Naive thymus-derived CD8-positive, alpha-beta T cell (primary cell): ENCODE data around the gene ALDH7A1. TPM values are rescaled to one million over a fixed set of nuclear protein-coding genes. Genes with fewer than 3 reads are reported as not detected.
"Not testable (repeated sequence)": the region's sequence is repeated elsewhere in the genome, so short reads cannot be mapped to it uniquely, and the experiment has no call there.

Experiments used
- ATAC-seq, 2 donors: fragments of 150-1000 bp; cut with Tn5 transposase in 1 of 2; sonication (Bioruptor Pico), chemical (Tn5 transposase) in 1 of 2; 1 replicate in 1 of 2; 2 replicates in 1 of 2; pipeline ENCODE4 v1.10.0; 2021; ENCODE audit warnings: mild to moderate bottlenecking in 2 of 2, moderate library complexity in 2 of 2
- POLR2A ChIA-PET: fragments of 350-600 bp; sonication (Branson Sonifier 250); formaldehyde crosslinking; loops from one replicate; lab custom pipeline; 2021; ENCODE audit warnings: antibody characterized with exemption; lab: Charles Lee
- DNase-seq, 10 donors: peaks; one replicate each; pipeline versions ENCODE4 v3.0.0 to v3.0.0-alpha.2; 2020 to 2022
- H3K27ac Mint-ChIP-seq, 10 donors: one replicate each; pipeline ENCODE4 v1.8.0; 2020 to 2022; ENCODE audit warnings: mild to moderate bottlenecking in 10 of 10, mixed read lengths in 10 of 10, moderate library complexity in 4 of 10, inconsistent platforms in 1 of 10
- H3K27me3 Mint-ChIP-seq, 5 donors: one replicate each; pipeline ENCODE4 v1.8.0; 2021 to 2022; ENCODE audit warnings: mixed read lengths in 5 of 5
- H3K36me3 Mint-ChIP-seq, 3 donors: one replicate each; pipeline ENCODE4 v1.8.0; 2020 to 2022; ENCODE audit warnings: mixed read lengths in 3 of 3, mild to moderate bottlenecking in 2 of 3, inconsistent platforms in 1 of 3
- H3K4me1 Mint-ChIP-seq, 4 donors: one replicate each; pipeline ENCODE4 v1.8.0; 2021 to 2022; ENCODE audit warnings: mixed read lengths in 4 of 4
- H3K4me3 Mint-ChIP-seq, 10 donors: one replicate each; pipeline ENCODE4 v1.8.0; 2020 to 2022; ENCODE audit warnings: mild to moderate bottlenecking in 10 of 10, mixed read lengths in 10 of 10, moderate library complexity in 6 of 10, inconsistent platforms in 1 of 10
- H3K9me3 Mint-ChIP-seq, 9 donors: one replicate each; pipeline ENCODE4 v1.8.0; 2020 to 2022; ENCODE audit warnings: mixed read lengths in 9 of 9, mild to moderate bottlenecking in 3 of 9, inconsistent platforms in 1 of 9, moderate library complexity in 1 of 9
- polyA plus RNA-seq, 3 donors: library from polyadenylated mRNA; unstranded; fragments of 300-500 nt; fragmentation: Illumina TruSeq; gene quantifications; one replicate each; pipeline ENCODE4 v1.2.3, GENCODE V29; 2021
- total RNA-seq, 8 experiments: library from RNA in 2 of 8; stranded (reverse) in 2 of 8; gene quantifications; one replicate each; pipeline ENCODE4 v1.2.3 and lab custom pipeline; 2021 to 2026

Gene ALDH7A1
- total and polyA plus RNA-seq, 5 experiments from 2014 or later, result 3.0 to 6.0 (median 5.3) TPM

- POLR2A ChIA-PET, result no interaction called here
- Mint-ChIP-seq H3K4me1 (peaks cover 0 to 10% (median 1%) of the 10 kb centered on the region in 4 donors), H3K9me3 (peaks cover 0 to 18% (median 3%) of the 10 kb centered on the region in 9 donors), H3K27me3 (peaks cover 0 to 3% (median 0%) of the 10 kb centered on the region in 5 donors), H3K36me3 (peaks cover 0 to 2% (median 0%) of the 10 kb centered on the region in 3 donors), H3K27ac (no peak overlapping the region), H3K4me3 (no peak overlapping the region)
- DNase-seq, result no peak
- no peak for ATAC-seq
Observed at GRCh38 chr5:126523818-126524510, 71.1 kb downstream of the ALDH7A1 start.

- H3K9me3 Mint-ChIP-seq, result peaks cover 0 to 5% (median 0%) of the 10 kb centered on the region in 9 donors
- peaks cover 0 to 3% (median 0%) of the 10 kb centered on the region in 5 donors for H3K27me3 Mint-ChIP-seq
- no peaks in the 10 kb centered on the region for H3K36me3 Mint-ChIP-seq
- H3K4me1 Mint-ChIP-seq, result peaks cover 0 to 10% (median 1%) of the 10 kb centered on the region in 4 donors
- ATAC-seq, result no peak
- H3K27ac Mint-ChIP-seq, result no peak overlapping the region
- POLR2A ChIA-PET, result no interaction called here
- DNase-seq, result no peak
- H3K4me3 Mint-ChIP-seq, result no peak overlapping the region
Observed at GRCh38 chr5:126521130-126521529, 73.9 kb downstream of the ALDH7A1 start.

GRCh38 chr5:126520593-126520953, 74.4 kb downstream of the ALDH7A1 start:
- Mint-ChIP-seq H3K4me3 (no peak overlapping the region), H3K9me3 (no peaks in the 10 kb centered on the region), H3K36me3 (no peaks in the 10 kb centered on the region), H3K4me1 (peaks cover 0 to 10% (median 1%) of the 10 kb centered on the region in 4 donors), H3K27me3 (peaks cover 0 to 3% (median 0%) of the 10 kb centered on the region in 5 donors), H3K27ac (peak overlapping the region in 1 of 10 donors; percentile 21)
- no peak for DNase-seq
- ATAC-seq, result no peak
- POLR2A ChIA-PET, result no interaction called here

- H3K27me3 Mint-ChIP-seq, result peaks cover 0 to 3% (median 0%) of the 10 kb centered on the region in 5 donors
- H3K4me1 Mint-ChIP-seq, result peaks cover 0 to 10% (median 1%) of the 10 kb centered on the region in 4 donors
- POLR2A ChIA-PET, result no interaction called here
- H3K36me3 Mint-ChIP-seq, result no peaks in the 10 kb centered on the region
- peak overlapping the region in 4 of 10 donors; percentile 20 to 81 (median 28) for H3K27ac Mint-ChIP-seq
- H3K4me3 Mint-ChIP-seq, result no peak overlapping the region
- H3K9me3 Mint-ChIP-seq, result no peaks in the 10 kb centered on the region
- DNase-seq, result no peak
- ATAC-seq, result no peak
Observed at GRCh38 chr5:126519637-126520592, 75.1 kb downstream of the ALDH7A1 start.

GRCh38 chr5:126519223-126519622, 75.8 kb downstream of the ALDH7A1 start:
- H3K27me3 Mint-ChIP-seq, H3K9me3 Mint-ChIP-seq, DNase-seq, POLR2A ChIA-PET, ATAC-seq, H3K36me3 Mint-ChIP-seq, H3K4me3 Mint-ChIP-seq, H3K4me1 Mint-ChIP-seq, H3K27ac Mint-ChIP-seq: not testable (repeated sequence)

DNA sequence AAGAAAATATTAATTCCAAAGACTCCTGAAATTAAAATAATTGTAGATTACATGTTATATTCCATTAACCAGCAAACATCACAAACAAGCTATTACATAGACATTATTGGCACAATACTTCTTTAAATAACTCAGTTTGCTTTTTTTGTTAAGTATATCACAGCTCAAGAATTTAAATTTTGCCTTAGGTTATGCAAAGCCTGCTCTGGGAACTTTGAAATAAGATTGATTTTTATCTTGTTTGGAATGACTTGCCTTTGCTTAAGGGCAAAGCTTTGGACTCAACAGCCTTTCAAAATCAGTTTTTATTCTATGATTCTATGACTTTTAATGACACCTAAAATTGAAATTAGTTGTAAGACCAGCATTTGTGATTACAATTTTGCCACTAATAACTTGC, 78.2 kb downstream of the ALDH7A1 start:
- H3K4me3 Mint-ChIP-seq, result no peak overlapping the region
- H3K9me3 Mint-ChIP-seq, result no peaks in the 10 kb centered on the region
- ATAC-seq (no peak), DNase-seq (no peak)
- H3K27ac Mint-ChIP-seq, result no peak overlapping the region
- H3K36me3 Mint-ChIP-seq, result no peaks in the 10 kb centered on the region
- POLR2A ChIA-PET, result interaction anchor here (1.3 kb wide), 1 partner anchor 67 kb away, joined by 4 read pairs; no protein-coding TSS in a partner anchor
- peaks cover 0 to 1% (median 0%) of the 10 kb centered on the region in 5 donors for H3K27me3 Mint-ChIP-seq
- H3K4me1 Mint-ChIP-seq, result peaks cover 2 to 24% (median 9%) of the 10 kb centered on the region in 4 donors

- Mint-ChIP-seq H3K4me1 (peaks cover 5 to 26% (median 10%) of the 10 kb centered on the region in 4 donors), H3K4me3 (no peak overlapping the region), H3K27me3 (peaks cover 0 to 1% (median 0%) of the 10 kb centered on the region in 5 donors), H3K9me3 (no peaks in the 10 kb centered on the region), H3K36me3 (no peaks in the 10 kb centered on the region), H3K27ac (no peak overlapping the region)
- DNase-seq, result no peak
- POLR2A ChIA-PET, result no interaction called here
- no peak for ATAC-seq
Observed at GRCh38 chr5:126516133-126516532, 78.9 kb downstream of the ALDH7A1 start.

DNA sequence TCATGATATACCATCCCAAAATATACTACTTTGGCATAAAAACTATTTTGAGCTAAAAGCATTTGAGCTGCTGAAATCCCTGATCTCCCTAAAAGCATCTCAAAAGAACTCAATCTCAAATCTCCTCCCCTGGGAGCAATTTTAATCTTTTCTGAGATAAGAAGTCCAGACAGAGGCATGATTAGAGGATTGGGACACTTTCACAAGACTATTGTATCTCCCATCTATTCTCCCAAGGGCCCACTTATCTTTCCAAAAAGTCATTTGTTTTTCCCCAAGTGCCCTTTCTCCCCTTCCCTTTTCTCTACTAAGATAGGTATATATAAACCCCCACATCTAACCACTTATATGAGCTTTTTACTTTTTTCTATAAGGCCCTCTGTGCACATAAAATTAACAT, 79.7 kb downstream of the ALDH7A1 start:
- H3K9me3 Mint-ChIP-seq, result peaks cover 0 to 2% (median 0%) of the 10 kb centered on the region in 9 donors
- POLR2A ChIA-PET, result no interaction called here
- H3K36me3 Mint-ChIP-seq, result no peaks in the 10 kb centered on the region
- H3K27me3 Mint-ChIP-seq, result peaks cover 0 to 1% (median 0%) of the 10 kb centered on the region in 5 donors
- H3K4me3 Mint-ChIP-seq, result no peak overlapping the region
- H3K27ac Mint-ChIP-seq, result peak overlapping the region in 1 of 10 donors; percentile 7
- ATAC-seq (no peak), DNase-seq (no peak)
- H3K4me1 Mint-ChIP-seq, result peaks cover 13 to 31% (median 17%) of the 10 kb centered on the region in 4 donors

DNA sequence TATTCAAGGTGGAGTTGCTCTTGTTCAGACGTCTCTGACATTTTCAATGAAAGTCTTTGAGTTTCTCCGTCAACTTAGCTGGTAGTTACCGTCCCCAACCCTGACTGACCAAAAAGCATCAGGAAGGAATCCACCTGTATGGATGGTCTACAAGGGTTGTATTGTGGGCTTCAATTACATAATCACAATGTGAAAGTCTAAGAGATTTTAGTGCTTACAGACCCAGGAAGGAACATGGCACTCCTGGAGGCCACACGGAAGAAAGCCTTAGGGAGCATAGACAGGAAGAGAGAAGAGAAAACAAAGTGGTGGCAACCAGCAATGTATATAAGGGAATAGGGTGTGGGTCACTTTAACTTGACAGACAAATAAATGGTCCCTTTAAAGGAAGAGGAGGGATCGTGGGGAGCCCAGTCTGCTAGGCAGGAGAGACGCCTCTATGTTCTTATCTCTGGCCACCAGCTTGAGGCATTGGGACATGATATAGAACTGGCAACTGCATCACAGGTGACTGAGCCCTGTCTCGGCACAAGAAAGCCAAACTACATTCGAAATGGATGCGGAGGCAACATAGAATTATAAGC, 80.4 kb downstream of the ALDH7A1 start:
- ATAC-seq, result no peak
- Mint-ChIP-seq H3K9me3 (peaks cover 0 to 2% (median 0%) of the 10 kb centered on the region in 9 donors), H3K36me3 (no peaks in the 10 kb centered on the region), H3K4me1 (peaks cover 17 to 31% (median 20%) of the 10 kb centered on the region in 4 donors), H3K27me3 (no peaks in the 10 kb centered on the region), H3K27ac (peak overlapping the region in 2 of 10 donors; percentile 24 to 73), H3K4me3 (no peak overlapping the region)
- POLR2A ChIA-PET, result no interaction called here
- no peak for DNase-seq

GRCh38 chr5:126514131-126514557, 80.9 kb downstream of the ALDH7A1 start:
- ATAC-seq (no peak), DNase-seq (no peak)
- no peak overlapping the region for H3K4me3 Mint-ChIP-seq
- no peaks in the 10 kb centered on the region for H3K27me3 Mint-ChIP-seq
- H3K27ac Mint-ChIP-seq, result no peak overlapping the region
- H3K36me3 Mint-ChIP-seq, result no peaks in the 10 kb centered on the region
- peaks cover 0 to 2% (median 0%) of the 10 kb centered on the region in 9 donors for H3K9me3 Mint-ChIP-seq
- POLR2A ChIA-PET, result no interaction called here
- peaks cover 17 to 33% (median 24%) of the 10 kb centered on the region in 4 donors for H3K4me1 Mint-ChIP-seq

DNA sequence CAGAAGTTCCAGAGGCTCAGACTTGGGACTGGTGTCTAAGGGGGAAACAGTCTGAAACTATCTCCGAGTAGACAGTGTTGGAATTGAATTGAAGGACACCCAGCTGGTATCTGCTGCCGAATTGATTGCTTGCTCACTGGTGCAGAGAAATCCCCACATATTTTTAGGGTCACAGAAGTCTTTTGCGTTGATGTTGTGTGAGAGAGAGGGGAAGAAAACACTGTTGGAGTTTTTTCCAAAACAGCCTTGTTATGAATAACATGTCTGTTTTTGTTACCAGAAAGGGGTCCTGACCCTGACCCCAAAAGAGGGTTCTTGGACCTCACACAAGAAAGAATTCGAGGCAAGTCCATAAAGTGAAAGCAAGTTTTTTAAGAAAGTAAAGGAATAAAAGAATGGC, 81.3 kb downstream of the ALDH7A1 start:
- H3K27me3 Mint-ChIP-seq, result no peaks in the 10 kb centered on the region
- H3K4me3 Mint-ChIP-seq, result no peak overlapping the region
- H3K27ac Mint-ChIP-seq, result peak overlapping the region in 1 of 10 donors; percentile 11
- ATAC-seq (no peak), DNase-seq (no peak)
- peaks cover 0 to 5% (median 0%) of the 10 kb centered on the region in 9 donors for H3K9me3 Mint-ChIP-seq
- no peaks in the 10 kb centered on the region for H3K36me3 Mint-ChIP-seq
- H3K4me1 Mint-ChIP-seq, result peaks cover 21 to 37% (median 29%) of the 10 kb centered on the region in 4 donors
- POLR2A ChIA-PET, result no interaction called here

DNA sequence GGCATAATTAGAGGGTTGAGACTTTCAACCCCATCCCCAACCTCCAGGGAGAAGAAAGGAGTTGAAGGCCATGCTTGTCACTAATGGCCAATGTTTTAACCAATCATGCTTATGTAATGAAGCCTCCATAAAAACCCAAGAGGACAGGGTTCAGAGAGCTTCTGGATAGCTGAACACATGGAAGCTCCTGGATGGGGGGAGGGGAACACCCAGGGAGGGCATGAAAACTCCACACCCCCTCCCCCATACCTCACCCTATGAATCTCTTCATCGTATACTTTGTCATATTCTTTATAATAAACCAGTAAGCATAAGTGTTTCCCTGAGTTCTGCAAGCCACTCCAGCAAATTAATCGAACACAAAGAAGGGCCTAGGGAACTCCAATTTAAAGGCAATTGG, 81.7 kb downstream of the ALDH7A1 start:
- POLR2A ChIA-PET, result no interaction called here
- H3K36me3 Mint-ChIP-seq, result peaks cover 0 to 3% (median 0%) of the 10 kb centered on the region in 3 donors
- H3K27me3 Mint-ChIP-seq, result no peaks in the 10 kb centered on the region
- H3K27ac Mint-ChIP-seq, result peak overlapping the region in 1 of 10 donors; percentile 32
- no peak overlapping the region for H3K4me3 Mint-ChIP-seq
- H3K9me3 Mint-ChIP-seq, result peaks cover 0 to 5% (median 0%) of the 10 kb centered on the region in 9 donors
- DNase-seq, result no peak
- peaks cover 22 to 42% (median 33%) of the 10 kb centered on the region in 4 donors for H3K4me1 Mint-ChIP-seq
- no peak for ATAC-seq
